ENCODE results near the gene TMED5. TPM values are rescaled to one million over a fixed set of nuclear protein-coding genes. Genes with fewer than 3 reads are reported as not detected.

TMED5 gene
- polyA plus RNA-seq, 1 donor from 2014 or later, result 22.3 TPM

GRCh38 chr1:93159337-93159736 lies 20.9 kb downstream of the TMED5 start:
- Histone ChIP-seq H3K4me3 (ENCODE audit: low read length) (no peak overlapping the region), H4K20me1 (ENCODE audit: insufficient read depth) (no peaks in the 10 kb centered on the region), H3K36me3 (ENCODE audit: insufficient read depth, low read length) (no peaks in the 10 kb centered on the region), H3K79me2 (replicated peaks; ENCODE audit: insufficient read depth, low read length) (peaks cover 7% of the 10 kb centered on the region), H3K9me2 (ENCODE audit: insufficient read depth, low read length) (no peaks in the 10 kb centered on the region), H3F3A (ENCODE audit: insufficient read depth, low read length, poor library complexity, severe bottlenecking) (no peaks in the 10 kb centered on the region), H3K9me3 (ENCODE audit: low read length) (no peaks in the 10 kb centered on the region), H3K27me3 (ENCODE audit: insufficient read depth, low read depth, low read length) (no peaks in the 10 kb centered on the region), H3K9ac (ENCODE audit: low read length) (no peak overlapping the region), H3K4me2 (ENCODE audit: low read length) (no peak overlapping the region), H3K27ac (ENCODE audit: low read length) (no peak overlapping the region), H2AFZ (ENCODE audit: low read depth, low read length) (no peak overlapping the region)
- TF ChIP-seq EZH2 (IDR thresholded peaks at IDR 0.05; ENCODE audit: borderline replicate concordance, insufficient read depth, low read length, poor library complexity, severe bottlenecking) (no peak), MXI1 (conservative IDR thresholded peaks at IDR 0.05; ENCODE audit: poor library complexity, severe bottlenecking) (no peak), POLR2AphosphoS5 (IDR thresholded peaks at IDR 0.05) (no peak), TAF1 (IDR thresholded peaks at IDR 0.05; ENCODE audit: low read depth) (no peak)
- TF ChIP-seq, protein P1, sequence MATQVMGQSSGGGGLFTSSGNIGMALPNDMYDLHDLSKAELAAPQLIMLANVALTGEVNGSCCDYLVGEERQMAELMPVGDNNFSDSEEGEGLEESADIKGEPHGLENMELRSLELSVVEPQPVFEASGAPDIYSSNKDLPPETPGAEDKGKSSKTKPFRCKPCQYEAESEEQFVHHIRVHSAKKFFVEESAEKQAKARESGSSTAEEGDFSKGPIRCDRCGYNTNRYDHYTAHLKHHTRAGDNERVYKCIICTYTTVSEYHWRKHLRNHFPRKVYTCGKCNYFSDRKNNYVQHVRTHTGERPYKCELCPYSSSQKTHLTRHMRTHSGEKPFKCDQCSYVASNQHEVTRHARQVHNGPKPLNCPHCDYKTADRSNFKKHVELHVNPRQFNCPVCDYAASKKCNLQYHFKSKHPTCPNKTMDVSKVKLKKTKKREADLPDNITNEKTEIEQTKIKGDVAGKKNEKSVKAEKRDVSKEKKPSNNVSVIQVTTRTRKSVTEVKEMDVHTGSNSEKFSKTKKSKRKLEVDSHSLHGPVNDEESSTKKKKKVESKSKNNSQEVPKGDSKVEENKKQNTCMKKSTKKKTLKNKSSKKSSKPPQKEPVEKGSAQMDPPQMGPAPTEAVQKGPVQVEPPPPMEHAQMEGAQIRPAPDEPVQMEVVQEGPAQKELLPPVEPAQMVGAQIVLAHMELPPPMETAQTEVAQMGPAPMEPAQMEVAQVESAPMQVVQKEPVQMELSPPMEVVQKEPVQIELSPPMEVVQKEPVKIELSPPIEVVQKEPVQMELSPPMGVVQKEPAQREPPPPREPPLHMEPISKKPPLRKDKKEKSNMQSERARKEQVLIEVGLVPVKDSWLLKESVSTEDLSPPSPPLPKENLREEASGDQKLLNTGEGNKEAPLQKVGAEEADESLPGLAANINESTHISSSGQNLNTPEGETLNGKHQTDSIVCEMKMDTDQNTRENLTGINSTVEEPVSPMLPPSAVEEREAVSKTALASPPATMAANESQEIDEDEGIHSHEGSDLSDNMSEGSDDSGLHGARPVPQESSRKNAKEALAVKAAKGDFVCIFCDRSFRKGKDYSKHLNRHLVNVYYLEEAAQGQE (IDR thresholded peaks at IDR 0.05; ENCODE audit: borderline replicate concordance), result no peak

GRCh38 chr1:93155335-93155734 lies 24.9 kb downstream of the TMED5 start:
- H3F3A ChIP-seq (ENCODE audit: insufficient read depth, low read length, poor library complexity, severe bottlenecking), result no peaks in the 10 kb centered on the region
- no peaks in the 10 kb centered on the region for H3K79me2 ChIP-seq (replicated peaks; ENCODE audit: insufficient read depth, low read length)
- no peak overlapping the region for H3K9ac ChIP-seq (ENCODE audit: low read length)
- H3K9me3 ChIP-seq (ENCODE audit: low read length), result no peaks in the 10 kb centered on the region
- no peaks in the 10 kb centered on the region for H4K20me1 ChIP-seq (ENCODE audit: insufficient read depth)
- no peaks in the 10 kb centered on the region for H3K36me3 ChIP-seq (ENCODE audit: insufficient read depth, low read length)
- H3K27ac ChIP-seq (ENCODE audit: low read length), result no peak overlapping the region
- no peak overlapping the region for H3K4me2 ChIP-seq (ENCODE audit: low read length)
- H3K27me3 ChIP-seq (ENCODE audit: insufficient read depth, low read depth, low read length), result no peaks in the 10 kb centered on the region
- TF ChIP-seq SMC3 (conservative IDR thresholded peaks at IDR 0.05; ENCODE audit: poor library complexity) (no peak), EP300 (conservative IDR thresholded peaks at IDR 0.05; ENCODE audit: poor library complexity, severe bottlenecking) (no peak), MXI1 (conservative IDR thresholded peaks at IDR 0.05; ENCODE audit: poor library complexity, severe bottlenecking) (no peak), TAF1 (IDR thresholded peaks at IDR 0.05; ENCODE audit: low read depth) (no peak), POLR2AphosphoS5 (IDR thresholded peaks at IDR 0.05) (no peak), EZH2 (IDR thresholded peaks at IDR 0.05; ENCODE audit: borderline replicate concordance, insufficient read depth, low read length, poor library complexity, severe bottlenecking) (no peak)
- TF ChIP-seq, protein P1 (IDR thresholded peaks at IDR 0.05; ENCODE audit: borderline replicate concordance), result no peak
- no peaks in the 10 kb centered on the region for H3K9me2 ChIP-seq (ENCODE audit: insufficient read depth, low read length)
- no peak overlapping the region for H3K4me3 ChIP-seq (ENCODE audit: low read length)
- no peak overlapping the region for H2AFZ ChIP-seq (ENCODE audit: low read depth, low read length)
